ENCODE data around the gene NTM.

Gene NTM

GRCh38 chr11:131632971-131633370 is 262.6 kb downstream of the NTM start:
- TF ChIP-seq ZNF274 (IDR thresholded peaks at IDR 0.05; ENCODE audit: low read depth, low read length): no peak

GRCh38 chr11:131633921-131634715 is 263.7 kb downstream of the NTM start:
- no peak overlapping the region for H3K4me3 ChIP-seq (ENCODE audit: low read length)
- TF ChIP-seq ZNF274 (IDR thresholded peaks at IDR 0.05; ENCODE audit: low read depth, low read length): no peak

More at GRCh38 chr11:131632971-131633370, 262.6 kb downstream of the NTM start:
- H3K4me3 ChIP-seq (ENCODE audit: low read length): no peak overlapping the region

- no peak for TF ChIP-seq ZNF274 (IDR thresholded peaks at IDR 0.05; ENCODE audit: low read depth, low read length)
- no peak overlapping the region for H3K4me3 ChIP-seq (ENCODE audit: low read length)
Observed at GRCh38 chr11:131637469-131638175, 267.2 kb downstream of the NTM start.

GRCh38 chr11:131638889-131639288 is 268.5 kb downstream of the NTM start:
- TF ChIP-seq ZNF274 (IDR thresholded peaks at IDR 0.05; ENCODE audit: low read depth, low read length): no peak
- H3K4me3 ChIP-seq (ENCODE audit: low read length): no peak overlapping the region

- no peak overlapping the region for H3K4me3 ChIP-seq (ENCODE audit: low read length)
Observed at GRCh38 chr11:131640320-131640719, 269.9 kb downstream of the NTM start.

GRCh38 chr11:131642756-131643531 is 272.5 kb downstream of the NTM start:
- TF ChIP-seq ZNF274 (IDR thresholded peaks at IDR 0.05; ENCODE audit: low read depth, low read length): no peak

More at GRCh38 chr11:131640320-131640719, 269.9 kb downstream of the NTM start:
- no peak for TF ChIP-seq ZNF274 (IDR thresholded peaks at IDR 0.05; ENCODE audit: low read depth, low read length)

GRCh38 chr11:131644204-131644795 is 273.9 kb downstream of the NTM start:
- H3K4me3 ChIP-seq (ENCODE audit: low read length): no peak overlapping the region
- no peak for TF ChIP-seq ZNF274 (IDR thresholded peaks at IDR 0.05; ENCODE audit: low read depth, low read length)

More at GRCh38 chr11:131642756-131643531, 272.5 kb downstream of the NTM start:
- no peak overlapping the region for H3K4me3 ChIP-seq (ENCODE audit: low read length)

GRCh38 chr11:131645237-131645636 is 274.8 kb downstream of the NTM start:
- no peak for TF ChIP-seq ZNF274 (IDR thresholded peaks at IDR 0.05; ENCODE audit: low read depth, low read length)
- H3K4me3 ChIP-seq (ENCODE audit: low read length): no peak overlapping the region

- no peak for TF ChIP-seq ZNF274 (IDR thresholded peaks at IDR 0.05; ENCODE audit: low read depth, low read length)
- no peak overlapping the region for H3K4me3 ChIP-seq (ENCODE audit: low read length)
Observed at GRCh38 chr11:131649856-131650255, 279.4 kb downstream of the NTM start.

- no peak overlapping the region for H3K4me3 ChIP-seq (ENCODE audit: low read length)
- no peak for TF ChIP-seq ZNF274 (IDR thresholded peaks at IDR 0.05; ENCODE audit: low read depth, low read length)
Observed at GRCh38 chr11:131652231-131652630, 281.8 kb downstream of the NTM start.

- no peak for TF ChIP-seq ZNF274 (IDR thresholded peaks at IDR 0.05; ENCODE audit: low read depth, low read length)
- H3K4me3 ChIP-seq (ENCODE audit: low read length): no peak overlapping the region
Observed at GRCh38 chr11:131653260-131653659, 282.8 kb downstream of the NTM start.

GRCh38 chr11:131654849-131655248 is 284.4 kb downstream of the NTM start:
- TF ChIP-seq ZNF274 (IDR thresholded peaks at IDR 0.05; ENCODE audit: low read depth, low read length): no peak
- H3K4me3 ChIP-seq (ENCODE audit: low read length): no peak overlapping the region

GRCh38 chr11:131656179-131656838 is 285.9 kb downstream of the NTM start:
- no peak overlapping the region for H3K4me3 ChIP-seq (ENCODE audit: low read length)
- TF ChIP-seq ZNF274 (IDR thresholded peaks at IDR 0.05; ENCODE audit: low read depth, low read length): no peak
